KMS-11 (cell line): ENCODE measurements around the gene HSPA12B.

Experiments used
- H2AFZ ChIP-seq: fragments of 200-600 bp; sonication (generic); 2 replicates; pipeline ENCODE4 v1.6.1; 2016; ENCODE audit warnings: antibody characterized with exemption, mixed run types, low read depth
- H3K27ac ChIP-seq: fragments of 200-600 bp; sonication (generic); 2 replicates; pipeline ENCODE4 v1.6.1; 2016; ENCODE audit warnings: mild to moderate bottlenecking, mixed run types
- H3K27me3 ChIP-seq: fragments of 200-600 bp; sonication (generic); 2 replicates; pipeline ENCODE4 v1.6.1; 2017; ENCODE audit warnings: mild to moderate bottlenecking, low read depth, mixed run types, moderate library complexity; ENCODE audit not compliant: insufficient read depth
- H3K36me3 ChIP-seq: fragments of 200-600 bp; sonication (generic); 2 replicates; pipeline ENCODE4 v1.6.1; 2017; ENCODE audit warnings: mild to moderate bottlenecking, mixed run types; ENCODE audit not compliant: insufficient read depth
- H3K4me1 ChIP-seq: fragments of 200-600 bp; sonication (generic); 2 replicates; pipeline ENCODE4 v1.6.1; 2016; ENCODE audit warnings: mild to moderate bottlenecking, low read depth, mixed run types; ENCODE audit not compliant: poor library complexity, severe bottlenecking
- H3K4me2 ChIP-seq: fragments of 200-600 bp; sonication (generic); 2 replicates; pipeline ENCODE4 v1.7.0; 2016; ENCODE audit warnings: mild to moderate bottlenecking, mixed run types
- H3K4me3 ChIP-seq: fragments of 200-600 bp; sonication (generic); IDR thresholded peaks from 2 replicates; pipeline ENCODE4 v1.6.1; 2017; ENCODE audit warnings: low read depth, low read length, mixed read lengths; ENCODE audit not compliant: insufficient read depth
- H3K79me2 ChIP-seq: fragments of 200-600 bp; sonication (generic); 2 replicates; pipeline ENCODE4 v1.6.1; 2016; ENCODE audit warnings: low read depth, mixed run types; ENCODE audit not compliant: insufficient read depth
- H3K9ac ChIP-seq: fragments of 200-600 bp; sonication (generic); 2 replicates; pipeline ENCODE4 v1.6.1; 2016; ENCODE audit warnings: mild to moderate bottlenecking, mixed run types
- H4K20me1 ChIP-seq: fragments of 200-600 bp; sonication (generic); 2 replicates; pipeline ENCODE4 v1.6.1; 2016; ENCODE audit warnings: mild to moderate bottlenecking, mixed run types; ENCODE audit not compliant: insufficient read depth
- CTCF ChIP-seq: fragments of 200-600 bp; sonication (generic); conservative IDR thresholded peaks from 2 replicates; pipeline ENCODE4 v1.6.1; 2017; ENCODE audit warnings: low read depth, mild to moderate bottlenecking, antibody characterized with exemption, low read length, moderate library complexity, mixed read lengths

The HSPA12B gene

GRCh38 chr20:3755269-3755668 is 22.8 kb downstream of the HSPA12B start:
- TF ChIP-seq CTCF = no peak

GRCh38 chr20:3755814-3756480 is 23.5 kb downstream of the HSPA12B start:
- H3K27ac ChIP-seq = no peak overlapping the region
- H3K79me2 ChIP-seq = no peaks in the 10 kb centered on the region
- no peaks in the 10 kb centered on the region for H3K36me3 ChIP-seq
- H4K20me1 ChIP-seq = no peaks in the 10 kb centered on the region
- no peak for TF ChIP-seq CTCF
- no peak overlapping the region for H3K4me2 ChIP-seq
- no peak overlapping the region for H3K9ac ChIP-seq
- no peaks in the 10 kb centered on the region for H3K27me3 ChIP-seq
- H3K4me1 ChIP-seq = no peaks in the 10 kb centered on the region
- H2AFZ ChIP-seq = no peak overlapping the region
- H3K4me3 ChIP-seq = no peak overlapping the region

More at GRCh38 chr20:3755269-3755668, 22.8 kb downstream of the HSPA12B start:
- Histone ChIP-seq H3K36me3 (no peaks in the 10 kb centered on the region), H3K4me1 (no peaks in the 10 kb centered on the region), H4K20me1 (no peaks in the 10 kb centered on the region), H3K4me3 (no peak overlapping the region), H2AFZ (no peak overlapping the region), H3K27ac (no peak overlapping the region), H3K27me3 (no peaks in the 10 kb centered on the region), H3K9ac (no peak overlapping the region), H3K4me2 (no peak overlapping the region), H3K79me2 (no peaks in the 10 kb centered on the region)

- H4K20me1 ChIP-seq = no peaks in the 10 kb centered on the region
- H3K36me3 ChIP-seq = no peaks in the 10 kb centered on the region
- H2AFZ ChIP-seq = no peak overlapping the region
- no peak overlapping the region for H3K4me2 ChIP-seq
- TF ChIP-seq CTCF = no peak
- H3K79me2 ChIP-seq = no peaks in the 10 kb centered on the region
- H3K9ac ChIP-seq = no peak overlapping the region
- no peaks in the 10 kb centered on the region for H3K27me3 ChIP-seq
- H3K4me3 ChIP-seq = no peak overlapping the region
- no peaks in the 10 kb centered on the region for H3K4me1 ChIP-seq
- H3K27ac ChIP-seq = no peak overlapping the region
Observed at GRCh38 chr20:3757268-3757667, 24.8 kb downstream of the HSPA12B start.

- no peaks in the 10 kb centered on the region for H3K27me3 ChIP-seq
- H4K20me1 ChIP-seq = no peaks in the 10 kb centered on the region
- H3K27ac ChIP-seq = no peak overlapping the region
- H3K4me2 ChIP-seq = no peak overlapping the region
- H3K36me3 ChIP-seq = no peaks in the 10 kb centered on the region
- H3K9ac ChIP-seq = no peak overlapping the region
- no peaks in the 10 kb centered on the region for H3K4me1 ChIP-seq
- H3K79me2 ChIP-seq = no peaks in the 10 kb centered on the region
- TF ChIP-seq CTCF = no peak
- H3K4me3 ChIP-seq = no peak overlapping the region
- no peak overlapping the region for H2AFZ ChIP-seq
Observed at GRCh38 chr20:3758566-3758965, 26.1 kb downstream of the HSPA12B start.
